Measurements from ENCODE around the gene PARP12. TPM values are rescaled to one million over a fixed set of nuclear protein-coding genes. Genes with fewer than 3 reads are reported as not detected.

PARP12 gene
- total and polyA plus RNA-seq, 2 of the 8 experiments (the other 6 are each of a cell fraction or from before 2014, with no cell fraction given) = 9.0 to 21.5 TPM

- Histone ChIP-seq H3K4me2 (ENCODE audit: insufficient read depth in 1 of 2, low read depth in 2 of 2, low read length in 2 of 2) (no peak overlapping the region), H3K18ac (ENCODE audit: extremely low read depth, low read length) (no peak overlapping the region), H3K27ac (ENCODE audit: low read depth, low read length) (no peak overlapping the region), H3K23me2 (ENCODE audit: low read depth, low read length) (no peaks in the 10 kb centered on the region), H4K5ac (ENCODE audit: insufficient read length, low read depth, low read length) (no peak overlapping the region), H3K9me3 (ENCODE audit: insufficient read depth in 2 of 2, low read depth in 1 of 2, low read length in 1 of 2) (no peaks in the 10 kb centered on the region), H2AFZ (ENCODE audit: low read length) (no peak overlapping the region), H4K91ac (replicated peaks; ENCODE audit: insufficient read length, low read length) (no peak overlapping the region), H2BK15ac (ENCODE audit: low read length) (no peak overlapping the region), H3K4me1 (replicated peaks in 1 of 4; ENCODE audit: control insufficient read depth in 3 of 4, insufficient read depth in 4 of 4, low read length in 3 of 4) (peaks cover 0 to 3% (median 0%) of the 10 kb centered on the region in 4 experiments; a peak in 4 of 7 replicates), H3K79me1 (ENCODE audit: low read depth, low read length) (no peaks in the 10 kb centered on the region), H2BK12ac (ENCODE audit: low read depth, low read length) (no peak overlapping the region), H3K79me2 (ENCODE audit: control insufficient read depth in 1 of 2, insufficient read depth in 2 of 2, low read length in 2 of 2) (no peaks in the 10 kb centered on the region), H3K36me3 (ENCODE audit: control insufficient read depth in 2 of 4, insufficient read depth in 4 of 4, low read length in 3 of 4) (no peaks in the 10 kb centered on the region), H3K4ac (replicated peaks; ENCODE audit: insufficient read length, low read depth, low read length) (no peak overlapping the region), H3K4me3 (ENCODE audit: extremely low read depth in 1 of 4, insufficient read depth in 2 of 4, low read depth in 3 of 4, low read length in 4 of 4) (no peak overlapping the region), H4K8ac (ENCODE audit: extremely low read depth, insufficient read depth, low read length) (no peak overlapping the region), H2BK120ac (replicated peaks; ENCODE audit: low read depth, low read length) (no peak overlapping the region), H3K27me3 (replicated peaks in 1 of 4; ENCODE audit: control insufficient read depth in 3 of 4, extremely low read depth in 1 of 4, insufficient read depth in 3 of 4, low read length in 3 of 4) (no peaks in the 10 kb centered on the region), H3K23ac (ENCODE audit: insufficient read length) (no peak overlapping the region), H3K9ac (replicated peaks in 1 of 4; ENCODE audit: extremely low read depth in 1 of 4, low read depth in 3 of 4, low read length in 3 of 4) (no peak overlapping the region), H2BK20ac (ENCODE audit: low read length) (no peak overlapping the region), H2AK5ac (ENCODE audit: low read depth, low read length) (no peak overlapping the region), H3K14ac (ENCODE audit: insufficient read length) (no peak overlapping the region), H3K56ac (replicated peaks; ENCODE audit: insufficient read length, low read depth, low read length) (no peak overlapping the region), H2BK5ac (ENCODE audit: low read depth, low read length) (no peak overlapping the region), H4K20me1 (replicated peaks in 1 of 2; ENCODE audit: control insufficient read depth in 1 of 2, insufficient read depth in 2 of 2, low read length in 2 of 2) (no peaks in the 10 kb centered on the region)
- CTCF ChIA-PET (ENCODE audit: partially characterized antibody) = interaction anchor here (0.6 to 1.3 kb wide), 3 partner anchors 11 to 577 kb away, joined by 3 read pairs; no protein-coding TSS in a partner anchor
- FAIRE-seq (no peak), DNase-seq (ENCODE audit: low read depth in 1 of 2, low spot score in 2 of 2) (no peak)
- WGBS, 2 experiments (ENCODE audit: extremely low coverage in 1 of 2, insufficient coverage in 1 of 2, insufficient read length in 1 of 2, insufficient replicate concordance in 2 of 2, low coverage in 1 of 2, low lambda C conversion rate in 2 of 2, missing lambda C conversion rate in 1 of 2) = 98% methylated on average over 4 of the region's 4 CpGs; no CpG with 5 or more reads in 1 of the 2 experiments
- POLR2A ChIA-PET (ENCODE audit: partially characterized antibody) = no interaction called here
- TF ChIP-seq TAF7 (optimal IDR thresholded peaks at IDR 0.05; ENCODE audit: borderline replicate concordance, low read depth, low read length) (no peak), POLR2A (IDR thresholded peaks at IDR 0.05; ENCODE audit: control extremely low read depth in 1 of 2, low read depth in 2 of 2, low read length in 2 of 2) (no peak), RNF2 (IDR thresholded peaks at IDR 0.05; ENCODE audit: borderline replicate concordance, low read depth, low read length, missing control alignments, poor library complexity, severe bottlenecking) (no peak), CHD1 (IDR thresholded peaks at IDR 0.05; ENCODE audit: low read depth, low read length) (no peak), ATF2 (IDR thresholded peaks at IDR 0.05; ENCODE audit: low read length) (no peak), SIN3A (conservative IDR thresholded peaks at IDR 0.05 in 1 of 2, IDR thresholded peaks at IDR 0.05 in 1 of 2; ENCODE audit: low read depth in 1 of 2, low read length in 2 of 2) (no peak), HDAC2 (IDR thresholded peaks at IDR 0.05; ENCODE audit: borderline replicate concordance in 1 of 2, low read depth in 2 of 2, low read length in 2 of 2) (no peak), MAFK (IDR thresholded peaks at IDR 0.05; ENCODE audit: low read depth, low read length) (no peak), RXRA (IDR thresholded peaks at IDR 0.05; ENCODE audit: insufficient read depth, low read depth, low read length) (no peak), POLR2AphosphoS5 (IDR thresholded peaks at IDR 0.05; ENCODE audit: low read depth, low read length) (no peak), JUN (IDR thresholded peaks at IDR 0.05; ENCODE audit: low read depth, low read length) (no peak), CREB1 (IDR thresholded peaks at IDR 0.05) (no peak)
Observed at GRCh38 chr7:140013676-140014075, 49.1 kb downstream of the PARP12 start.

Data from H1 (cell line).